IPS DF 4.7 (cell line): ENCODE data around the gene LSM14B.
"Not testable (repeated sequence)": the region's sequence is repeated elsewhere in the genome, so short reads cannot be mapped to it uniquely, and the experiment has no call there.

Source experiments
- DNase-seq: peaks from one replicate; pipeline ENCODE4 v3.0.0-alpha.2; 2013; ENCODE audit warnings: low spot score; ENCODE audit errors: extremely low read depth

Gene LSM14B

GRCh38 chr20:62146019-62146755 is 23.9 kb downstream of the LSM14B start:
- no peak for DNase-seq

- no peak for DNase-seq
These were observed 24.9 kb downstream of the LSM14B start for GRCh38 chr20:62147125-62147524.

GRCh38 chr20:62147528-62147927 is 25.3 kb downstream of the LSM14B start:
- DNase-seq, result no peak

GRCh38 chr20:62148383-62148782 is 26.1 kb downstream of the LSM14B start:
- DNase-seq, result not testable (repeated sequence)

GRCh38 chr20:62148908-62149314 is 26.6 kb downstream of the LSM14B start:
- DNase-seq, result no peak

GRCh38 chr20:62149532-62150309 is 27.4 kb downstream of the LSM14B start:
- no peak for DNase-seq

- DNase-seq, result no peak
These were observed 28.0 kb downstream of the LSM14B start for GRCh38 chr20:62150310-62150575.

- DNase-seq, result no peak
These were observed 28.9 kb downstream of the LSM14B start for GRCh38 chr20:62151225-62151624.

- DNase-seq, result no peak
These were observed 29.6 kb downstream of the LSM14B start for GRCh38 chr20:62151835-62152364.

GRCh38 chr20:62155428-62156253 is 33.4 kb downstream of the LSM14B start:
- DNase-seq, result no peak

GRCh38 chr20:62156254-62156556 is 33.9 kb downstream of the LSM14B start:
- no peak for DNase-seq

GRCh38 chr20:62156592-62157386 is 34.5 kb downstream of the LSM14B start:
- DNase-seq, result no peak

GRCh38 chr20:62157387-62158087 is 35.3 kb downstream of the LSM14B start:
- DNase-seq, result no peak

GRCh38 chr20:62158088-62158400 is 35.8 kb downstream of the LSM14B start:
- DNase-seq, result no peak

GRCh38 chr20:62158541-62158940 is 36.3 kb downstream of the LSM14B start:
- no peak for DNase-seq

- no peak for DNase-seq
These were observed 36.8 kb downstream of the LSM14B start for GRCh38 chr20:62159052-62159451.

GRCh38 chr20:62159839-62160238 is 37.6 kb downstream of the LSM14B start:
- DNase-seq, result no peak

- no peak for DNase-seq
These were observed 38.0 kb downstream of the LSM14B start for GRCh38 chr20:62160253-62160652.

- no peak for DNase-seq
These were observed 38.6 kb downstream of the LSM14B start for GRCh38 chr20:62160876-62161275.

GRCh38 chr20:62161347-62161746 is 39.1 kb downstream of the LSM14B start:
- DNase-seq, result no peak
